ENCODE data around the gene VANGL2. TPM values are rescaled to one million over a fixed set of nuclear protein-coding genes. Genes with fewer than 3 reads are reported as not detected.

VANGL2 gene
- total RNA-seq, 2 donors from 2014 or later: 3.4 to 8.1 TPM

DNA sequence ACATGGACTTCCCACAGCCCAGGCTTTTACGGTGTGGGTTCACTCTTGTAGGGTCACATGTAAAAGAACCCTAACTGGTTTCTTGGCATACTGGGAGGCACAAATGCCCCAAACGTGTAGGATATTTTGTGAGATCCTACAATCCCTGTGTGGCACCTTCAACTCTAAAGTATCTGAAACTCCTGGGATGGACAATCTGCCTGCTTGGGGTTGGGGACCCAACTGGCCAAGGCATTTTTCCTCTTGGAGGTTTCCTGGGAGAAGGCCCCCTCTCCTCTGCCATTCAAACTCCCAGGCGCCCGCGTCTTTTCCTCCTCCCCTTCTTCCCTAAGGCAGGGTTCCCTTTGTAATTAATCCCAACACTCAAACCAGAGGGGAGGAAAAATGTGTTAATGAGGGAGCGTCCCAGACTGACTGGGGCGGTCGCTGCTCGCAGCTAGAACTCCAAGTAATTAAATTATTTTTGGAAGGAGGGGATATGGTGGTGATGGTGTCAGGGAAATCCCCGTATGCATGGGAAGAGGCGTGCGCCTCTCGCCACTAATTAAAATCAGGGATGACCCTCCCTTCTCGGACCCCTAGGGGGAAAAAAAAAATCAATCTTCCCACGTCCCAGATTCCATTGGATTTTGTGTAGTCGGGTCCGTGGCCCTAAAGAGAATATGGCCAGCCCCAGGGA, 681 bp upstream of the VANGL2 start:
- Histone ChIP-seq H3K27me3 (no peaks in the 10 kb centered on the region), H3K9me3 (no peaks in the 10 kb centered on the region), H3K27ac (peak overlapping the region; percentile 71 to 75), H3K36me3 (no peaks in the 10 kb centered on the region), H3K4me1 (peaks cover 0 to 29% of the 10 kb centered on the region in 2 donors), H3K4me3 (peak overlapping the region; percentile 62 to 79)
- TF ChIP-seq, protein P1, sequence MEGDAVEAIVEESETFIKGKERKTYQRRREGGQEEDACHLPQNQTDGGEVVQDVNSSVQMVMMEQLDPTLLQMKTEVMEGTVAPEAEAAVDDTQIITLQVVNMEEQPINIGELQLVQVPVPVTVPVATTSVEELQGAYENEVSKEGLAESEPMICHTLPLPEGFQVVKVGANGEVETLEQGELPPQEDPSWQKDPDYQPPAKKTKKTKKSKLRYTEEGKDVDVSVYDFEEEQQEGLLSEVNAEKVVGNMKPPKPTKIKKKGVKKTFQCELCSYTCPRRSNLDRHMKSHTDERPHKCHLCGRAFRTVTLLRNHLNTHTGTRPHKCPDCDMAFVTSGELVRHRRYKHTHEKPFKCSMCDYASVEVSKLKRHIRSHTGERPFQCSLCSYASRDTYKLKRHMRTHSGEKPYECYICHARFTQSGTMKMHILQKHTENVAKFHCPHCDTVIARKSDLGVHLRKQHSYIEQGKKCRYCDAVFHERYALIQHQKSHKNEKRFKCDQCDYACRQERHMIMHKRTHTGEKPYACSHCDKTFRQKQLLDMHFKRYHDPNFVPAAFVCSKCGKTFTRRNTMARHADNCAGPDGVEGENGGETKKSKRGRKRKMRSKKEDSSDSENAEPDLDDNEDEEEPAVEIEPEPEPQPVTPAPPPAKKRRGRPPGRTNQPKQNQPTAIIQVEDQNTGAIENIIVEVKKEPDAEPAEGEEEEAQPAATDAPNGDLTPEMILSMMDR (IDR thresholded peaks at IDR 0.05): no peak
- peak; percentile 40 for DNase-seq (ENCODE audit: low spot score)

DNA sequence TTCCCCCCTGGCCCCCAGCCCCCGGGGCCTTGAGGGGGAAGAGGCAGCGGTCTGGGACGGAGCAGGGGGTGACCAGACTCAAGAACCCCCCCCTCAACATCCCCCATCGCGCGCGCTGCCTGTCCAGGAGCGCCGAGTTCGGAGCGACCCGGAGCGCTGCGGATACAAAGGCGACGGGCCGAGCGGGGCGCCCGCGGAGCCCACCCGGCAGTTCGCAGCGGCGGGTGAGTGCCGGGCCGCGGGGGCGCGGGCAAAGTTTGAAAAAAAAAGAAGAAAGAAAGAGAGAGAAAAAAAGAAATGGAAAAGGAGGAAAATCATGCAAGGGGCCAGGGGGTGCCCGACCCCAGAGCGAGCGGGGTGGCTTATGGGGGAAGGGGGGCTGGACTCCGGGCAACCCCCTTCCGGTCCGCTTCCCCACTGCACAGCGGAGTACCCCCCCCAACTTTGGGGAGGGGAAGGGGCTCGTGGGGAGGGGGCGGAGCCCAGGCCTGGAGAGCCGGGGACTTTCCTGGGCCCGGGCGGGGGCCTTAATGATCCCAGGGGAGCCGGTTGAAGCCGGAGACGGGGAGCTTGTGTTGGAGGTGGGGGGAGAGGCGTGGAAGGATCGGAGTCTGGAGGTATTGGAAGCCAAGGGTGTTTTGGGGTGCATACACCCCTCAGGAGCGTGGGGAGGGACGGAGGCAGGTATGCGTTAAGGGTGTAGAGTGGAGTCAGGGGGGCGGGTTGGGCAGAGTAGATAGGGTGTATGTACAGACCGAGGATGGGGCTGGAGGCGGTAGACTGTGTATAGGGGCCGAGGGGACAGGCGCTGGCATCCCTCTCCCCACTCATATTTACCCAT, 502 bp downstream of the VANGL2 start:
- no peak for DNase-seq (ENCODE audit: low spot score)
- H3K36me3 ChIP-seq: no peaks in the 10 kb centered on the region
- H3K27me3 ChIP-seq: no peaks in the 10 kb centered on the region
- H3K4me1 ChIP-seq: peaks cover 0 to 29% of the 10 kb centered on the region in 2 donors
- H3K4me3 ChIP-seq: peak overlapping the region; percentile 62 to 79
- peak overlapping the region; percentile 71 to 75 for H3K27ac ChIP-seq
- TF ChIP-seq, protein P1 (IDR thresholded peaks at IDR 0.05): no peak
- no peaks in the 10 kb centered on the region for H3K9me3 ChIP-seq

DNA sequence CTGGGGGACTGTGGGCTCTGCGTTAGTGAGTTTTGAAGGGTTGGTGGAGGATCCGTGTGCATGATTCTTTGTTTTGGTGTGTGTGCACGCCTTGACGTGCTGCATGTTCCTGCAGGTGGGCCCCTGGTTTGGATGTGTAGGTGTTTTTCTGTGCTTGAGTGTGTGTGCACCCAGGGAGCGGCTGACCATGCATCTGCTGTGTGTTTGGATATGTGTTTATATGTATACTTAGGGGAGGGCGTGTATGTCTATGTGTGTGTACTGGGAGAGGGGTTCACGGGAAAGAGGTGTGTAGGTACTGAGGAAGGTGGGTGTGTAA, 1.1 kb downstream of the VANGL2 start:
- peak overlapping the region; percentile 62 to 79 for H3K4me3 ChIP-seq

DNA sequence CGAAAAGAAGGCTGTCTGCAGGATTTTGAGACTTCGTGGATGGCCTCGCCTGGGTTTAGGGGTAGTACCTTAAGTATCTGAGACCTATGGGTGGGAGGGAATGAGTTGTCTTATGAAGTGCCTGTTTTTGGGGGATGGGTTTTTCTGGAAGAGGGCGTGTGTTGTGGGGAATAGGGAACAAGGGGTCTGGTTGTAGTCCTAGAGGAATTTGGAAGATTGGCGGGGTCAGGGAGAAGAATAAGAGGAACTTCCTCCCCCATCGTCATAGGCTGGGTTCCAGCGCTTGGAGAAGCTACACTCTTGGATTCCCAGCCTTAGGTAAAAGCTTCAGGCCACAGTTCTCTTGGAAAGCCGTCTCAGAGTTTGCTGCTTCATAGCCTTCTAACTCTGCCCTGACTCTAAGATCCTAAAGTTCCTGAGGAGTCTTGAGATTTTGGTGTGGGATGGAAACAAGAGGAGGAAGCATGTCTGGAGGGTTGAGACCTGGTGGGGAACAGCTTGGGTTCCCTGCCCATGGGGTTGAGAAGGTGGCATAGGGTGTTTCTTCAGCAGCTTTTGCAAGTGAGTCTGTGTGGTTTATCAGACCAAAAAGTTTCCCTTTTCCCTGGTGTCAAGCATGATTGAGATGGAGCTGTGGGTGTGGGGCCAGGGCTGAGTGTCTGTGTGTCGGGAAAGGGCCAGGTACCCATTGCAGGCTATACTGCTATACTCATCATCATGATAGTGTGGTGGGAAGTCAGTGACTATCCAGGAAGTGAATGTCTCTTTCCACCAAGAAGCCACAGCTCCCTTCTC, 1.8 kb downstream of the VANGL2 start:
- no peaks in the 10 kb centered on the region for H3K36me3 ChIP-seq
- peak; percentile 50 for DNase-seq (ENCODE audit: low spot score)
- peaks cover 0 to 29% of the 10 kb centered on the region in 2 donors for H3K4me1 ChIP-seq
- no peak overlapping the region for H3K27ac ChIP-seq
- TF ChIP-seq, protein P1 (IDR thresholded peaks at IDR 0.05): no peak
- H3K4me3 ChIP-seq: no peak overlapping the region
- H3K27me3 ChIP-seq: no peaks in the 10 kb centered on the region
- H3K9me3 ChIP-seq: no peaks in the 10 kb centered on the region

More for the DNA sequence above, 1.1 kb downstream of the VANGL2 start:
- no peak for DNase-seq (ENCODE audit: low spot score)
- H3K36me3 ChIP-seq: no peaks in the 10 kb centered on the region
- no peaks in the 10 kb centered on the region for H3K27me3 ChIP-seq
- TF ChIP-seq, protein P1 (IDR thresholded peaks at IDR 0.05): no peak
- H3K4me1 ChIP-seq: peaks cover 0 to 29% of the 10 kb centered on the region in 2 donors
- no peaks in the 10 kb centered on the region for H3K9me3 ChIP-seq
- peak overlapping the region in 1 of 2 donors; percentile 71 for H3K27ac ChIP-seq

DNA sequence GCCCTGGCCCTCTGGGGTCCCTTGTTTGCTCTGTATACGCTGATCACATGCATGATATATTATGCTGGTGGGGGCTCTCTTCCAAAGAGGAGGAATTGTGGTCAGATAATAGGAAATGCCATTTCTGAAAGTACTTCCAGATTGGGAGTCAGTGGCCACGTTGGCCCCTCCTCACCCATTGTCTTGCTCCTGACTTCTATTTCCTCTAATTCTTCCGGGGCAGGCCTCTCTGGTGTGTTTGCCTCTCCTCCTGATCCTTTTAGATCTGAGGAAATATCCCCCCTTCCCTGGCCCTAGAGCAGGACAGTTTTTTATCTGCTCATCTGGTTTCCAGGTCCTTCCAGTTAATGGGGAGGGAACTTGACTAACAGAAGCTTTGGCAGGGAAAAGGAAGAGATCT, 2.9 kb downstream of the VANGL2 start:
- Histone ChIP-seq H3K4me3 (no peak overlapping the region), H3K36me3 (no peaks in the 10 kb centered on the region), H3K4me1 (peaks cover 0 to 29% of the 10 kb centered on the region in 2 donors), H3K27me3 (no peaks in the 10 kb centered on the region), H3K9me3 (no peaks in the 10 kb centered on the region), H3K27ac (no peak overlapping the region)
- DNase-seq (ENCODE audit: low spot score): peak; percentile 54
- TF ChIP-seq, protein P1 (IDR thresholded peaks at IDR 0.05): no peak

Data from right atrium auricular region (tissue), 2 donors.